Subcutaneous abdominal adipose tissue (tissue), 5 donors: ENCODE measurements around the gene TIMM22.

ENCODE experiments used
- H3K27ac ChIP-seq: one replicate; pipeline ENCODE4 v1.7.0; 2013; ENCODE audit warnings: low read depth, mild to moderate bottlenecking, inconsistent platforms, low read length, moderate library complexity
- H3K27me3 ChIP-seq, 5 donors: one replicate each; pipeline ENCODE4 v1.7.0; 2013; ENCODE audit warnings: low read length in 5 of 5, inconsistent platforms in 1 of 5; ENCODE audit not compliant: control insufficient read depth in 5 of 5, insufficient read depth in 4 of 5
- H3K36me3 ChIP-seq, 5 donors: one replicate each; pipeline ENCODE4 v1.7.0; 2013; ENCODE audit warnings: low read length in 5 of 5; ENCODE audit not compliant: control insufficient read depth in 5 of 5, insufficient read depth in 5 of 5
- H3K4me1 ChIP-seq, 5 donors: one replicate each; pipeline ENCODE4 v1.7.0; 2013; ENCODE audit warnings: low read length in 5 of 5, mild to moderate bottlenecking in 3 of 5, moderate library complexity in 1 of 5; ENCODE audit not compliant: control insufficient read depth in 5 of 5, insufficient read depth in 5 of 5
- H3K4me3 ChIP-seq, 5 donors: one replicate each; pipeline ENCODE4 v1.7.0; 2013; ENCODE audit warnings: low read length in 5 of 5, low read depth in 1 of 5
- H3K9ac ChIP-seq, 5 donors: one replicate each; pipeline ENCODE4 v1.7.0; 2013; ENCODE audit warnings: low read length in 5 of 5, mild to moderate bottlenecking in 4 of 5, moderate library complexity in 3 of 5
- H3K9me3 ChIP-seq, 5 donors: one replicate each; pipeline ENCODE4 v1.7.0; 2013; ENCODE audit warnings: low read length in 5 of 5; ENCODE audit not compliant: control insufficient read depth in 5 of 5
- donor health status: healthy.
- donor health status: healthy.
- donor health status: healthy.
- donor health status: healthy.
- donor health status: healthy.

The TIMM22 gene

GRCh38 chr17:1027044-1027443 is 30.1 kb downstream of the TIMM22 start:
- H3K4me1 ChIP-seq = peaks cover 3 to 39% (median 35%) of the 10 kb centered on the region in 5 donors
- H3K9ac ChIP-seq = no peak overlapping the region
- H3K4me3 ChIP-seq = no peak overlapping the region
- H3K9me3 ChIP-seq = no peaks in the 10 kb centered on the region
- H3K27me3 ChIP-seq = no peaks in the 10 kb centered on the region
- peaks cover 0 to 23% (median 5%) of the 10 kb centered on the region in 5 donors for H3K36me3 ChIP-seq
- no peak overlapping the region for H3K27ac ChIP-seq

DNA sequence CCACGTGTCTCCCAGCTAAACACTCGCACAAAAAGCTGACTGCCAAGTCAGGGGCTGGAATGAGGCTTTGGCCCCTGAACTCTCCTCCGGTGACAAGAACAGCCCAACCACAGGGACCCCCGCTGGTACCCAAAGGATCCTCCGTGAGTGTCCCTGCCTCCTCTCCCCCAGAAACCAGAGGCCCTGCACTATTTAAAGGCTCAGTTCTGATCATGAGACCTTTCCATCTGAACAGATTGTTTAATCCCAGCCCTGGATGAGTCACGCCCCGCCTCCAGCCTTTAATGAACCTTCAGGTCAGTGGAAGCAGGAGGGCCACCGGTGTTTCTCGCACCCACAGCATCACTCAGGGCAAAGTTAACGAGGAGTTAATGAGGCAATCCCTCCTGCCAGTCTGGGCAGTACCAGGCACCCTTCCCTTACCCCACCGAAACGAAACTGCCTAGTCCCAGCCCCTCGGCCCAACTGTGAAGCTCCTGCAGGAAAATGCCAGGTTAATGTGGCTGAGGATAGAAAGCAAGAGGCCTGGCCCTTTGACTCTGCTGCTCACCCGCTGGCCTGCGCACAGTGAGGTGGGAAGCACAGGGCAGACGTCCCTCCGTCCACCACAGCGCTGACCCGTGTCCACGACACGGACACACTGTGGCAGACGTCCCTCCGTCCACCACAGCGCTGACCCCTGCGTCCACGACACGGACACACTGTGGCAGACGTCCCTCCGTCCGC is 32.4 kb downstream of the TIMM22 start:
- Histone ChIP-seq H3K27me3 (no peaks in the 10 kb centered on the region), H3K27ac (no peak overlapping the region), H3K4me1 (peaks cover 0 to 32% (median 30%) of the 10 kb centered on the region in 5 donors), H3K9ac (no peak overlapping the region), H3K9me3 (no peaks in the 10 kb centered on the region), H3K36me3 (peaks cover 0 to 30% (median 12%) of the 10 kb centered on the region in 5 donors), H3K4me3 (no peak overlapping the region)

DNA sequence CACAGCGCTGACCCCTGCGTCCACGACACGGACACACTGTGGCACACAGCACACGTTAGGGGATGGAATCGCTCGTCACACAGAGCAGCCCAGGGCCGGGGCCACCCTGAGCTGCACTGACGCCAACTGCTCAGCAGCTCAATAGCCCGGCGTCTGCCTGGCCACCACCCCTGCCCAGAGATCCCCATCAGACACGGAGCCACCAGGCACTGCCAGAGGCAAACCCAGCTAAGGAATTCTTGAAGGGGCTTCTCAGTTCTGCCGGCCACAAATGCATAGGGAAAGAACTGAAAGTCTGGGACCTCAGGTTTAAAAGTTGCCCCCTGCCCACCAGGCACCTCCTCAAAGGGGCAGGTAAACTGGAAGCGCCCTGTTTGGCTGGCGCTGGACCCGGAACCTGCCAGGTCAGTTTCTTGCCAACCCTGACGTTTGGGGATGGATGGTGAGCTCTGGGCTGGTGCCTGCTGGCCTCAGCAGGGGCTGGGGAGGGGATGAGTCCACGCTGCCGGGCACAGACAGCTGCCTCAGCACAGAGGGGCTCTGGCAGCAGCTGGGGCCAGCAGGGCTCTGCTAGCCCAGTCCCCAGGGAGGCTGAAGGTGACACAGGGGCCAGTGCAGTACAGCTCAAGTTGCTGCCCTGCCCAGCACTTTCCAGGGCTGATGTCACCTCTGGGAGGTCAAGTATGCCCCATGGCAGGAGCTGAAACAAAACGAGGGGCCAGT is 33.2 kb downstream of the TIMM22 start:
- Histone ChIP-seq H3K9ac (peak overlapping the region in 1 of 5 donors; percentile 31), H3K9me3 (no peaks in the 10 kb centered on the region), H3K4me3 (peak overlapping the region in 4 of 5 donors; percentile 10 to 32 (median 24)), H3K27me3 (no peaks in the 10 kb centered on the region), H3K4me1 (peaks cover 0 to 32% (median 30%) of the 10 kb centered on the region in 5 donors), H3K36me3 (peaks cover 0 to 35% (median 12%) of the 10 kb centered on the region in 5 donors), H3K27ac (no peak overlapping the region)

DNA sequence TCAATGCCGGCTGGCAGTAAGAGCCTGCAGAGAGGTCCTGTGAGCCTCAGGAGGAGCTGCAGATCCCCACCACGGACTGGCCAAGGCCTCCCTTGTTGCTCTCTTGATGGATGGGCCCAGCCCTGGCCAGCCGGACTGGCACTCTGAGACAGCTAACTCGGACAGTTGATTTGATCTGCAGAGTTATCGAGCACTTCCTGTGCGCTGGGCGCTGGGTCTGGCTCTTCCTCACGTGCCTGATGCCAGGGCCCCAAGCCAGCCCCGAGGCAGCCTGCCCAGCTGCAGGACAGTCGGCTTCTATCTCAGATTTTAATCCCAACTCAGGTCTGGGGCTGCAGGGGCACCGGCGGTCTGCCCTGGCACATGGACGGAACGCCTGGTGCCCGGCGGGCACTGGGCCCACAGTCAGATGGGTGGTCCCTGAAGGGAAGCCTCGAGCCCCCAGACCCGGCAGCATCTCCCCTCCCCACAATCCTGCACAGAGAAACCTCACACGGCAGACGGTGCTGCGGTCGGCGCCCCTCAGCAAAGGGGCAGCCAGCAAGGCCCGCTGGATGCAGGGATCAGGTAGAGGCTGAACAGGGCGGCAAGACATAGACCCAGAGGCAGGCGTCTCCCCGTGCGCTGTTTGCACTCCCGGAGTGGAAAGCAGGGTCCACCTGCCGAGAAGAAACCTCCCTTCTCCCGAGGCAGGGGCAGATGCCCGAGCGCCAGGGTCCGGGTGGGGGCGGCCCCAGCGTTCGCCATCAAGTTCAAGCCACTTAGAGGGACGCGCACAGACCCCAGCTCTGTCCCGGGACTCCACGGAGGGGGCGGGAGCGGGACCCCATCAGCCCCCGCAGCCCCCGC is 34.0 kb downstream of the TIMM22 start:
- Histone ChIP-seq H3K4me1 (peaks cover 0 to 32% (median 30%) of the 10 kb centered on the region in 5 donors), H3K27ac (no peak overlapping the region), H3K9ac (peak overlapping the region in 1 of 5 donors; percentile 31), H3K9me3 (no peaks in the 10 kb centered on the region), H3K27me3 (no peaks in the 10 kb centered on the region), H3K4me3 (peak overlapping the region; percentile 10 to 39 (median 18)), H3K36me3 (peaks cover 0 to 35% (median 12%) of the 10 kb centered on the region in 5 donors)

- Histone ChIP-seq H3K27ac (no peak overlapping the region), H3K9me3 (no peaks in the 10 kb centered on the region), H3K9ac (no peak overlapping the region), H3K36me3 (peaks cover 0 to 31% (median 7%) of the 10 kb centered on the region in 5 donors), H3K4me1 (peaks cover 0 to 32% (median 30%) of the 10 kb centered on the region in 5 donors), H3K27me3 (no peaks in the 10 kb centered on the region), H3K4me3 (no peak overlapping the region)
Measured at GRCh38 chr17:1031711-1032110, 34.8 kb downstream of the TIMM22 start.

DNA sequence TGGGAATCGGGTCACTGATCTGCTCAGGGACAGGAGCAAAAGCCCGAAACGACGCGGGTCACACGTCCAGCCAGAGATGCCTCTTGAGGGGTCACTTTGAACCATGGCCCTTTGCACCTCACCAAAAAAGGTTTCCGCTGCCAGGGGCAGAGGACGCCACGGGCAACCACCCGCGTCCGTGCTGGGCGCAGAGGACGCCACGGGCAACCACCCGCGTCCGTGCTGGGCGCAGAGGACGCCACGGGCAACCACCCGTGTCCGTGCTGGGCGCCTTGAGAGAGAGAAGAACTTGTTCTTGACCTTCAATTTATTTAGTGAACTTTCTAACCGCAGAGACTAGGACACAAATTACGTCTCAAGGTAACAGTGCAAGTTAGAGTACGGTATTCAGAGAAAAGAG is 35.5 kb downstream of the TIMM22 start:
- Histone ChIP-seq H3K36me3 (peaks cover 0 to 30% (median 7%) of the 10 kb centered on the region in 5 donors), H3K4me1 (peaks cover 0 to 25% (median 23%) of the 10 kb centered on the region in 5 donors), H3K9ac (no peak overlapping the region), H3K27me3 (no peaks in the 10 kb centered on the region), H3K9me3 (no peaks in the 10 kb centered on the region), H3K27ac (no peak overlapping the region), H3K4me3 (no peak overlapping the region)

- no peaks in the 10 kb centered on the region for H3K27me3 ChIP-seq
- H3K9me3 ChIP-seq = no peaks in the 10 kb centered on the region
- no peak overlapping the region for H3K27ac ChIP-seq
- H3K4me1 ChIP-seq = peaks cover 0 to 26% (median 21%) of the 10 kb centered on the region in 5 donors
- peaks cover 0 to 23% (median 7%) of the 10 kb centered on the region in 5 donors for H3K36me3 ChIP-seq
- H3K4me3 ChIP-seq = no peak overlapping the region
- no peak overlapping the region for H3K9ac ChIP-seq
Measured at GRCh38 chr17:1033503-1033902, 36.6 kb downstream of the TIMM22 start.

GRCh38 chr17:1034652-1035210 is 37.8 kb downstream of the TIMM22 start:
- Histone ChIP-seq H3K27me3 (no peaks in the 10 kb centered on the region), H3K4me1 (peaks cover 0 to 34% (median 30%) of the 10 kb centered on the region in 5 donors), H3K9ac (no peak overlapping the region), H3K27ac (no peak overlapping the region), H3K4me3 (no peak overlapping the region), H3K36me3 (peaks cover 0 to 23% (median 7%) of the 10 kb centered on the region in 5 donors), H3K9me3 (no peaks in the 10 kb centered on the region)

GRCh38 chr17:1035546-1036170 is 38.7 kb downstream of the TIMM22 start:
- Histone ChIP-seq H3K27ac (no peak overlapping the region), H3K4me3 (no peak overlapping the region), H3K27me3 (no peaks in the 10 kb centered on the region), H3K4me1 (peaks cover 2 to 34% (median 32%) of the 10 kb centered on the region in 5 donors), H3K9me3 (no peaks in the 10 kb centered on the region), H3K36me3 (peaks cover 0 to 23% (median 7%) of the 10 kb centered on the region in 5 donors), H3K9ac (no peak overlapping the region)
